Left colon (tissue), 2 donors: ENCODE data around the gene GALNT7. TPM values are rescaled to one million over a fixed set of nuclear protein-coding genes. Genes with fewer than 3 reads are reported as not detected.
"Not testable (repeated sequence)": the region's sequence is repeated elsewhere in the genome, so short reads cannot be mapped to it uniquely, and the experiment has no call there.

Experiments
- ATAC-seq: fragments of 200-7000 bp; cut with Tn5 transposase; one replicate; pipeline ENCODE4 v1.9.1; 2020; ENCODE audit warnings: mild to moderate bottlenecking, moderate library complexity
- DNase-seq, 2 donors: peaks; one replicate each; pipeline ENCODE4 v3.0.0-alpha.2; 2020
- intact Hi-C, 2 donors: fragments of 100-400 bp; cut with DNase I in 1 of 2; cut with micrococcal nuclease in 1 of 2; formaldehyde crosslinking; loops; one replicate each; pipeline versions ENCODE4 v1.11.2 to v1.14.0; 2022; cut with DNase I, micrococcal nuclease
- total RNA-seq, 2 donors: library from RNA; stranded (reverse); fragmentation: NEBNext Ultra II Directional; extraction: Animal tissue kit (Norgen Biotek cat#: 25700); gene quantifications; one replicate each; pipeline ENCODE4 v1.2.1, GENCODE V29; 2021
- donor health status: DM: no; HTN: no; CAD: no.
- donor health status: DM: yes; HTN: yes; CAD: no.

Gene GALNT7
- total RNA-seq, 2 donors from 2014 or later, result 138 to 143 TPM

- DNase-seq, ATAC-seq, intact Hi-C loops: not testable (repeated sequence)
Measured at GRCh38 chr4:173219126-173219437, 50.5 kb downstream of the GALNT7 start.

GRCh38 chr4:173223743-173224142 is 55.1 kb downstream of the GALNT7 start:
- DNase-seq (no peak), ATAC-seq (no peak)
- intact Hi-C loops, result no loop called here

- DNase-seq (no peak), ATAC-seq (no peak)
- intact Hi-C loops, result no loop called here
Measured at GRCh38 chr4:173226401-173226888, 57.8 kb downstream of the GALNT7 start.

- peak; percentile 46 for ATAC-seq
- intact Hi-C loops, result no loop called here
- DNase-seq, result no peak
Measured at GRCh38 chr4:173227756-173228155, 59.1 kb downstream of the GALNT7 start.

GRCh38 chr4:173230062-173230461 is 61.5 kb downstream of the GALNT7 start:
- DNase-seq, result no peak
- no peak for ATAC-seq
- intact Hi-C loops, result no loop called here

GRCh38 chr4:173231916-173232315 is 63.3 kb downstream of the GALNT7 start:
- ATAC-seq (peak; percentile 74), DNase-seq (no peak)
- intact Hi-C loops, result no loop called here

- ATAC-seq (no peak), DNase-seq (no peak)
- intact Hi-C loops, result no loop called here
Measured at GRCh38 chr4:173233857-173234256, 65.2 kb downstream of the GALNT7 start.

- intact Hi-C loops, result no loop called here
- no peak for DNase-seq
Measured at GRCh38 chr4:173235050-173235449, 66.4 kb downstream of the GALNT7 start.

GRCh38 chr4:173236301-173236700 is 67.7 kb downstream of the GALNT7 start:
- DNase-seq, result no peak
- no peak for ATAC-seq
- intact Hi-C loops, result no loop called here

More at GRCh38 chr4:173235050-173235449, 66.4 kb downstream of the GALNT7 start:
- ATAC-seq, result peak; percentile 52

- peak; percentile 93 for ATAC-seq
- no peak for DNase-seq
- intact Hi-C loops, result no loop called here
Measured at GRCh38 chr4:173237152-173237551, 68.5 kb downstream of the GALNT7 start.

GRCh38 chr4:173237762-173238161 is 69.2 kb downstream of the GALNT7 start:
- DNase-seq (no peak), ATAC-seq (no peak)
- intact Hi-C loops, result no loop called here

GRCh38 chr4:173240696-173241095 is 72.1 kb downstream of the GALNT7 start:
- DNase-seq, result no peak
- intact Hi-C loops, result no loop called here
- ATAC-seq, result no peak

- intact Hi-C loops, result no loop called here
Measured at GRCh38 chr4:173242466-173243250, 74.0 kb downstream of the GALNT7 start.

GRCh38 chr4:173243321-173243720 is 74.7 kb downstream of the GALNT7 start:
- intact Hi-C loops, result no loop called here
- ATAC-seq (peak; percentile 84), DNase-seq (no peak)

More at GRCh38 chr4:173242466-173243250, 74.0 kb downstream of the GALNT7 start:
- ATAC-seq (no peak), DNase-seq (no peak)

- intact Hi-C loops, result no loop called here
- DNase-seq, result no peak
- peak; percentile 22 for ATAC-seq
Measured at GRCh38 chr4:173243917-173244658, 75.5 kb downstream of the GALNT7 start.

GRCh38 chr4:173245952-173246351 is 77.3 kb downstream of the GALNT7 start:
- ATAC-seq, result no peak
- intact Hi-C loops, result no loop called here
- no peak for DNase-seq

- intact Hi-C loops, result no loop called here
- no peak for DNase-seq
- no peak for ATAC-seq
Measured at GRCh38 chr4:173246719-173247118, 78.1 kb downstream of the GALNT7 start.

GRCh38 chr4:173247321-173247720 is 78.7 kb downstream of the GALNT7 start:
- no peak for DNase-seq
- intact Hi-C loops, result no loop called here
- no peak for ATAC-seq

GRCh38 chr4:173248690-173249089 is 80.1 kb downstream of the GALNT7 start:
- no peak for ATAC-seq
- DNase-seq, result no peak
- intact Hi-C loops, result no loop called here
